Gastrocnemius medialis (tissue), 4 donors: ENCODE data around the gene TEX14.
A peak's percentile ranks its signal among the peaks of the same experiment; 100 is the strongest.

Experiments used
- POLR2A ChIP-seq, 2 donors: fragments of 450-650 bp; IDR thresholded peaks; one replicate each; pipeline ENCODE4 v1.6.1; 2017; ENCODE audit warnings: antibody characterized with exemption in 2 of 2, mild to moderate bottlenecking in 2 of 2, moderate library complexity in 2 of 2
- TF ChIP-seq, protein P1 (sequence below), 5 experiments: fragments of 450-650 bp in 3 of 5; fragments of 200-600 bp in 2 of 5; sonication (generic) in 2 of 5; IDR thresholded peaks in 4 of 5; conservative IDR thresholded peaks in 1 of 5; 1 replicate in 4 of 5; 2 replicates in 1 of 5; pipeline ENCODE4 v1.5.1; 2016 to 2019; ENCODE audit warnings: antibody characterized with exemption in 5 of 5, mild to moderate bottlenecking in 3 of 5, moderate library complexity in 3 of 5

DNA sequence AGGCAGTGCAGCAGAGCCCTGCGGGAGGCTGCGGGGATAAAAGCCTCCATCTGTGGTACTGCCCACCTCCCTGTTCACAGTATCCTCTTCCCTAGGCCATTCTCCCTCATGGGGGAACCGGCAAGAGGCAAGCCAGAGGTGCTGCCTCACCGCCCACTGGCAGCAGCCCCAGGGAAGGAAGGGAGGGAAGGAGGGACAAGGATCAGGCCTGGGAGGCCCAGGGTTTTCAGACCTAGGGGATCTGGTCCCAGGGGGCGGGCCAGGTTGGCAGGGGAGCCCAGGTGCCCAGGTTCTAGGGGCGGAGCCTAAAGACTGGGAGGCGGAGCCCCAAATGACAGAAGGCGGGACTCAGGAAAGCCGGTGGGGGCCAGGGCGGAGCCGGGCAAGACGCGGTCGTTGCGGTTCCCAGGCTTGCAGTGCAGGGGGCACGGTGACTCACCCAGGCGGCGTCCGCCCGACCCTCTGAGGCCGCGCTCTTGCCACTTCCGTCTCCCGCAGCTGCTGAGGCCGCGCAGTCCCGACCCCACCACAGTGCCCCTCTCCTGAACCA, 174.4 kb downstream of the TEX14 start:
- TF ChIP-seq, protein P1, sequence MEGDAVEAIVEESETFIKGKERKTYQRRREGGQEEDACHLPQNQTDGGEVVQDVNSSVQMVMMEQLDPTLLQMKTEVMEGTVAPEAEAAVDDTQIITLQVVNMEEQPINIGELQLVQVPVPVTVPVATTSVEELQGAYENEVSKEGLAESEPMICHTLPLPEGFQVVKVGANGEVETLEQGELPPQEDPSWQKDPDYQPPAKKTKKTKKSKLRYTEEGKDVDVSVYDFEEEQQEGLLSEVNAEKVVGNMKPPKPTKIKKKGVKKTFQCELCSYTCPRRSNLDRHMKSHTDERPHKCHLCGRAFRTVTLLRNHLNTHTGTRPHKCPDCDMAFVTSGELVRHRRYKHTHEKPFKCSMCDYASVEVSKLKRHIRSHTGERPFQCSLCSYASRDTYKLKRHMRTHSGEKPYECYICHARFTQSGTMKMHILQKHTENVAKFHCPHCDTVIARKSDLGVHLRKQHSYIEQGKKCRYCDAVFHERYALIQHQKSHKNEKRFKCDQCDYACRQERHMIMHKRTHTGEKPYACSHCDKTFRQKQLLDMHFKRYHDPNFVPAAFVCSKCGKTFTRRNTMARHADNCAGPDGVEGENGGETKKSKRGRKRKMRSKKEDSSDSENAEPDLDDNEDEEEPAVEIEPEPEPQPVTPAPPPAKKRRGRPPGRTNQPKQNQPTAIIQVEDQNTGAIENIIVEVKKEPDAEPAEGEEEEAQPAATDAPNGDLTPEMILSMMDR (IDR thresholded peaks at IDR 0.05 in 4 of 5, conservative IDR thresholded peaks at IDR 0.05 in 1 of 5): no peak
- peak; percentile 45 to 68 for TF ChIP-seq POLR2A (IDR thresholded peaks at IDR 0.05)
